Left colon (tissue), 2 donors: ENCODE results near the gene CDK3. TPM values are rescaled to one million over a fixed set of nuclear protein-coding genes. Genes with fewer than 3 reads are reported as not detected.
"Not testable (repeated sequence)": the region's sequence is repeated elsewhere in the genome, so short reads cannot be mapped to it uniquely, and the experiment has no call there.

Source experiments
- ATAC-seq: fragments of 200-7000 bp; cut with Tn5 transposase; one replicate; pipeline ENCODE4 v1.9.1; 2020; ENCODE audit warnings: mild to moderate bottlenecking, moderate library complexity
- DNase-seq, 2 donors: peaks; one replicate each; pipeline ENCODE4 v3.0.0-alpha.2; 2020
- intact Hi-C, 2 donors: fragments of 100-400 bp; cut with DNase I in 1 of 2; cut with micrococcal nuclease in 1 of 2; formaldehyde crosslinking; loops; one replicate each; pipeline versions ENCODE4 v1.11.2 to v1.14.0; 2022; cut with DNase I, micrococcal nuclease
- total RNA-seq, 2 donors: library from RNA; stranded (reverse); fragmentation: NEBNext Ultra II Directional; extraction: Animal tissue kit (Norgen Biotek cat#: 25700); gene quantifications; one replicate each; pipeline ENCODE4 v1.2.1, GENCODE V29; 2021
- donor health status: DM: no; HTN: no; CAD: no.
- donor health status: DM: yes; HTN: yes; CAD: no.

Gene CDK3
- total RNA-seq, 2 donors from 2014 or later, result 10.1 to 12.4 TPM

- intact Hi-C loops, result no loop called here
- peak; percentile 83 for ATAC-seq
Measured at GRCh38 chr17:76027159-76027839, 26.6 kb downstream of the CDK3 start, which contains the start of gene EVPL. Gene EVPL (minus strand): TSS chr17:76027306. CDS start chr17:76027198, 108 bp downstream.

GRCh38 chr17:76032073-76032779 lies 31.6 kb downstream of the CDK3 start:
- ATAC-seq (peak; percentile 6), DNase-seq (no peak)
- intact Hi-C loops, result no loop called here

More at GRCh38 chr17:76027159-76027839, 26.6 kb downstream of the CDK3 start, which contains the start of gene EVPL:
- DNase-seq, result peak; percentile 89 to 94

- no peak for ATAC-seq
- no peak for DNase-seq
- intact Hi-C loops, result no loop called here
Measured at GRCh38 chr17:76032780-76033108, 32.1 kb downstream of the CDK3 start.

GRCh38 chr17:76033139-76033538 lies 32.5 kb downstream of the CDK3 start:
- intact Hi-C loops, result no loop called here
- ATAC-seq, result no peak
- no peak for DNase-seq

- DNase-seq (no peak), ATAC-seq (no peak)
- intact Hi-C loops, result no loop called here
Measured at GRCh38 chr17:76034428-76035350, 34.0 kb downstream of the CDK3 start.

GRCh38 chr17:76036497-76037261 lies 36.0 kb downstream of the CDK3 start:
- intact Hi-C loops, result no loop called here
- peak in 1 of 2 donors; percentile 71 for DNase-seq
- peak; percentile 17 for ATAC-seq

- DNase-seq, result no peak
- intact Hi-C loops, result no loop called here
- ATAC-seq, result no peak
Measured at GRCh38 chr17:76038050-76038449, 37.4 kb downstream of the CDK3 start.

- DNase-seq, result no peak
- intact Hi-C loops, result no loop called here
- peak; percentile 13 for ATAC-seq
Measured at GRCh38 chr17:76039121-76039520, 38.5 kb downstream of the CDK3 start.

GRCh38 chr17:76040376-76040775 lies 39.7 kb downstream of the CDK3 start:
- intact Hi-C loops, result no loop called here
- ATAC-seq, result no peak
- DNase-seq, result no peak

GRCh38 chr17:76042868-76043267 lies 42.2 kb downstream of the CDK3 start:
- DNase-seq, ATAC-seq, intact Hi-C loops: not testable (repeated sequence)

- DNase-seq, ATAC-seq, intact Hi-C loops: not testable (repeated sequence)
Measured at GRCh38 chr17:76044475-76045007, 43.9 kb downstream of the CDK3 start.

- DNase-seq (no peak), ATAC-seq (no peak)
- intact Hi-C loops, result no loop called here
Measured at GRCh38 chr17:76046064-76046463, 45.4 kb downstream of the CDK3 start.

GRCh38 chr17:76048025-76048605 lies 47.5 kb downstream of the CDK3 start:
- DNase-seq (no peak), ATAC-seq (no peak)
- intact Hi-C loops, result no loop called here

- no peak for DNase-seq
- intact Hi-C loops, result no loop called here
- ATAC-seq, result no peak
Measured at GRCh38 chr17:76048711-76049110, 48.1 kb downstream of the CDK3 start.

- intact Hi-C loops, result no loop called here
- ATAC-seq (no peak), DNase-seq (no peak)
Measured at GRCh38 chr17:76049239-76049638, 48.6 kb downstream of the CDK3 start.

GRCh38 chr17:76049836-76050537 lies 49.3 kb downstream of the CDK3 start:
- DNase-seq (no peak), ATAC-seq (no peak)
- intact Hi-C loops, result no loop called here
